Measurements from ENCODE around the gene KCNIP3. TPM values are rescaled to one million over a fixed set of nuclear protein-coding genes. Genes with fewer than 3 reads are reported as not detected.

Gene KCNIP3
- total RNA-seq, 1 donor from 2014 or later: 3.8 TPM

- no peak for DNase-seq (ENCODE audit: low spot score)
Measured at GRCh38 chr2:95312543-95313201, 15.5 kb downstream of the KCNIP3 start.

GRCh38 chr2:95313296-95314131, 16.4 kb downstream of the KCNIP3 start:
- DNase-seq (ENCODE audit: low spot score): no peak

GRCh38 chr2:95314598-95314963, 17.4 kb downstream of the KCNIP3 start:
- no peak for DNase-seq (ENCODE audit: low spot score)

GRCh38 chr2:95314964-95315611, 17.9 kb downstream of the KCNIP3 start:
- DNase-seq (ENCODE audit: low spot score): no peak

GRCh38 chr2:95315801-95316411, 18.8 kb downstream of the KCNIP3 start:
- no peak for DNase-seq (ENCODE audit: low spot score)

GRCh38 chr2:95316466-95317122, 19.4 kb downstream of the KCNIP3 start:
- no peak for DNase-seq (ENCODE audit: low spot score)

- DNase-seq (ENCODE audit: low spot score): no peak
Measured at GRCh38 chr2:95317123-95317500, 20.0 kb downstream of the KCNIP3 start.

GRCh38 chr2:95317665-95318425, 20.7 kb downstream of the KCNIP3 start:
- no peak for DNase-seq (ENCODE audit: low spot score)

GRCh38 chr2:95318431-95319220, 21.5 kb downstream of the KCNIP3 start:
- DNase-seq (ENCODE audit: low spot score): no peak

- no peak for DNase-seq (ENCODE audit: low spot score)
Measured at GRCh38 chr2:95319481-95320343, 22.6 kb downstream of the KCNIP3 start.

GRCh38 chr2:95320344-95320712, 23.2 kb downstream of the KCNIP3 start:
- DNase-seq (ENCODE audit: low spot score): no peak

- no peak for DNase-seq (ENCODE audit: low spot score)
Measured at GRCh38 chr2:95320986-95321767, 24.0 kb downstream of the KCNIP3 start.

GRCh38 chr2:95323347-95324155, 26.4 kb downstream of the KCNIP3 start:
- no peak for DNase-seq (ENCODE audit: low spot score)

- no peak for DNase-seq (ENCODE audit: low spot score)
Measured at GRCh38 chr2:95325026-95325425, 27.9 kb downstream of the KCNIP3 start.

GRCh38 chr2:95325590-95326432, 28.7 kb downstream of the KCNIP3 start:
- no peak for DNase-seq (ENCODE audit: low spot score)

Data from mesenteric fat pad (tissue), 1 donor.